GM19238 (cell line): ENCODE measurements around the gene LTO1.

ENCODE experiments used
- DNase-seq: peaks from one replicate; pipeline ENCODE4 v3.0.0; 2011; ENCODE audit warnings: low spot score; ENCODE audit not compliant: insufficient read length

Gene LTO1

DNA sequence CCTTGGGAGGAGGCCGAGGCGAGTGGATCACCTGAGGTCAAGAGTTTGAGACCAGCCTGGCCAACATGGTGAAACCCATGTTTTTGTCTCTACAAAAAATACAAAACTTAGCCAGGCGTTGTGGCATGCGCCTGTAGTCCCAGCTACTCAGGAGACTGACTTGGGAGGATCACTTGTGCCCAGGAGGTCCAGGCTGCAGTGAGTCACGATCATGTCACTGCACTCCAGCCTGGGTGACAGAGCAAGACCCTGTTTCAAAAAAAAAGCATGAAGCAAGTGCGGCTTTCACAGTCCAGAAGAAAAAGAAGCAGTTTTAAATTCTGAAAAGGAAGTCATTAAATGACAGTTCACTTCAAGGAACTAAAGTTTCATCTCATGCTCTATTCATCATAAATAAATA, 7.1 kb upstream of the LTO1 start:
- no peak for DNase-seq

DNA sequence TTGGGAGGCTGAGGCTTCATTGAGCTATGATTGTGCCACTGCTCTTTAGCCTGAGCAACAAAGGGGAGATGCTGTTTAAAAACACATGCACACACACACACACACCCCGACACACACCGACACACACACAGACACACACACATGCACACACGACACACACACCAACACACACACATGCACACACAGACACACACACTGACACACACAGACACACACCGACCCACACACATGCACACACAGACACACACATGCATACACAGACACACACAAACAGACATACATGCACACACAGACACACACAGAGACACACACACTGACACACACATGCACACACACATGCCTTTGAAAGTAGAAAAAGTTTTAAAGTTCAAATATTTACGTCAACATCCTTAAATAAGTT, 5.5 kb upstream of the LTO1 start:
- no peak for DNase-seq

DNA sequence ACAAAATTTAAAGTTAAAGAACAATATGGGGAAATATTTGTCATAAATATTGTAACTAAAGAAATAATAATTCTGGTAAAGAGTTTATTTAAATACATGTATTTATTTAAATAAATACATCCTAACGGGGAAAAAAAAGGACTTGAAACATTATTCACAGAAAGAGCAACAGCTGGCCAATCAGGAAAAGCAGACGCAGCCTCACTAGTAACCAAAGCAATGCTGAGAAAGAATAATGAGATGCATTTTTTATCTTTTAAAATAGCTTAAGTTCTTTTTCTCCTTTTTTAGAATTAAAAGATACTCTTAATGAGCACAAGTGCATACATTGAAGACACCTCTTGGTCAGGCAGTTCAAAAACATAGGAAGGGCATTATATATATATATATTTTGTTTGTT, 2.6 kb upstream of the LTO1 start:
- DNase-seq, result no peak

DNA sequence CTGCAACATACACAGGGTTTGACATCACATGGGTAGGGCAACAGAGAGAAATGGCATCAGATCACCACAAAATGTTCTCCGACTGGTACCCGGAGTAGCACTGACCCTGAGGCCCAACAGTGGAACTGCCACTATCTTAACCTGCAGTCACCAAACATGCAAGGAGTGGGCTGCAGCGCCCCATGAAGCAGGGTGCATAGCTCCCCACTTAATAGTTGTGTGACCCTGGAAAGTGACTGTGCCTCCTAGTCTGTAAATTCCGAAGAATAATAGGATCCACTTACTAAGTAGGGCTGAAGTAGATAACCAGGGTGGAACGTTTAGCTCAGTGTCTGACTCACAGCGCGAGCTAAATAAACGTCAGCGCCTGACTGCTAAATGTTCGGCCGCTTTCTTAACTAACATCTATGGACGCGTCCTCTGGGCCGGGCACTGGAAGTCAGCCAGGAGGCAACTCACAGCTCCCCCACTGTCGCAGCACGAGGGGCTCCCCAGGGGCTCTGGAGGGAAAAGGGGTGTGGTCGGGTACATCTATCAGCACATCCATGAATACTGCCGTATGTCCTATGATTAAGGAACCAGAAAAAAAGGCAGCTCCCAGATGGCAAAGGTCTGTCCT, 777 bp downstream of the LTO1 start:
- DNase-seq, result no peak

DNA sequence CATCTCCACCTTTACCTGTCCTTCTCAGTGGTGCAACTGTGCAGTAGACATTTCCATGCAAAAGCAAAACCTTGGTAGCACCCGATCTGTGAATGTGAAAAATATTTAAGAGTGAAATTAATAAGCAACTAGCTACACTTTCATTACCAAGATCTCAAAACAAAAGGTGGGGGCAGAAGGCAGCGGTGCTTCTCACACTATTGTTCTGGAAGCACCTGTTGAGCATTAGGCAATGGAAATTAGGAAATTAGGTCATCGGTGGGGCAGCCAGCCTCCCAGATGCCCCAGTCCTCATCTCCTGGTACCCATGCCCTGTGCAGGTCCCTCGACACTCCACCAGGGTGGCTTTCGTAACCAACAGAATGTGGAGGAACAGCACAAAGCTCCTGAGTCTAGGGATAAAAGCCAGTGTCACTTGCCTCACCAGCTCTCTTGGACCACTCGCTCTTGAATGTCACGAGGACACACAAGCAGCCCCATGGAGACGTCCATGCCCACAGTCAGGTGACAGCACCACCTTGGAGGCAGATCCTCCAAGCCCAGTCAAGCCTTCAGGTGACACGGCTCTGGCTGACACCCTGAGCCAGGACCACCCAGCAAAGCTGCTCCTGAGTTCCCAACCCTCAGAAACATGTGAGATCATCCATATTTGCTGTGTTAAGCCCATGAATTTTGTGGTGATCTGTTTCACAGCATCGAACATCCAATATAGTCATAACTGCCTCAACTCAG, 3.3 kb downstream of the LTO1 start:
- no peak for DNase-seq

DNA sequence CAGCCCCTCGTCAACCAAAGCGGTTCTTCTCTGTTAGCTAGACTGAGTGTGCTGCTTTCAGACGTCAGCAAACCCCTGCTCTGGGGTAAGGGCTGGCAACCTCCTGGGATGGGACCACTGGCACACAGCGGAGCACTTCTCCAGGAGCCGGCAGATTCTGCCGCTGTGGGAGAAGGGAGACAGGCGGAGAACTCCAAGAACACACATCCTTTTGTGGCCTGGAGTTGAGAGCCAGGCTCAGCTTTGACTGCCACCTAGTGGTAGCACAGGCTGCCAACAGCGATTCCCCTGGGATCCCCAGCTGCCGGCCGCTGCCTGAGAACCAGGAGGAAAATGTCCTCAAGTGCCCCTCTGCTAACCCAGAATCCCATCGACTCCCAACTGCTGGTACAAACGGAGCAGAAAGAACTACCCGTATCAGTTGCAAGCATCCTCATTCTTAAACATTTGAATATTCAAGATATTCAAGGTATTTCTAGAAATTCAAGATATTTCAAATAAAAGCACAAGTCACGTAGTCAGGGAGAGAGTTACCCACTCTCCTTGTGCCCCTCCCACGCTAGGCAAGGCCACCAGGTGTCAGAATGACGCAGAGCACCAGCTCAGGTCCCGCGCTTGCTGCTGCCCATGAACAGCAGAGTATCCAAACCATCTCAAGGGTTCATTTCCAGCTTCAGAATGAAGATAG, 4.9 kb downstream of the LTO1 start:
- DNase-seq, result peak; percentile 85

DNA sequence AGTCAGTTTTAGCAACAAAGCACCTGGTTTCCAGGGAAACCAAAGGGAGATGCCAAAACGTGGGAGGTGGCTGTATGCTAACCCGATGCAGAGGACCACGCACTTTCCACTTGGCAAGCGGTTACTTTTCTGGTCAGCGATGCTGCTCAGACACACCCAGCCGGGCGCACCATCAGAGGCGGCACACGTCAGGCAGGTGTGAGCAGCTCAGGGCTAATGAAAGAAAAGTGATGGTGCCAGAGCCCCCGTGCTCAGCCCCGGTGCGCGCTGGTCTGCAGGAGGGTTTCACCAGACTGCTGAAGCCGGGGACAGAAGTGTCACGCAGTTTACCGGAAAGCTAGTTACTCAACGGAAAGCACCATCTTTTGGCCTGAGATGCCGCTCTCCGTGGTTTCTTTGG, 5.7 kb downstream of the LTO1 start:
- no peak for DNase-seq

DNA sequence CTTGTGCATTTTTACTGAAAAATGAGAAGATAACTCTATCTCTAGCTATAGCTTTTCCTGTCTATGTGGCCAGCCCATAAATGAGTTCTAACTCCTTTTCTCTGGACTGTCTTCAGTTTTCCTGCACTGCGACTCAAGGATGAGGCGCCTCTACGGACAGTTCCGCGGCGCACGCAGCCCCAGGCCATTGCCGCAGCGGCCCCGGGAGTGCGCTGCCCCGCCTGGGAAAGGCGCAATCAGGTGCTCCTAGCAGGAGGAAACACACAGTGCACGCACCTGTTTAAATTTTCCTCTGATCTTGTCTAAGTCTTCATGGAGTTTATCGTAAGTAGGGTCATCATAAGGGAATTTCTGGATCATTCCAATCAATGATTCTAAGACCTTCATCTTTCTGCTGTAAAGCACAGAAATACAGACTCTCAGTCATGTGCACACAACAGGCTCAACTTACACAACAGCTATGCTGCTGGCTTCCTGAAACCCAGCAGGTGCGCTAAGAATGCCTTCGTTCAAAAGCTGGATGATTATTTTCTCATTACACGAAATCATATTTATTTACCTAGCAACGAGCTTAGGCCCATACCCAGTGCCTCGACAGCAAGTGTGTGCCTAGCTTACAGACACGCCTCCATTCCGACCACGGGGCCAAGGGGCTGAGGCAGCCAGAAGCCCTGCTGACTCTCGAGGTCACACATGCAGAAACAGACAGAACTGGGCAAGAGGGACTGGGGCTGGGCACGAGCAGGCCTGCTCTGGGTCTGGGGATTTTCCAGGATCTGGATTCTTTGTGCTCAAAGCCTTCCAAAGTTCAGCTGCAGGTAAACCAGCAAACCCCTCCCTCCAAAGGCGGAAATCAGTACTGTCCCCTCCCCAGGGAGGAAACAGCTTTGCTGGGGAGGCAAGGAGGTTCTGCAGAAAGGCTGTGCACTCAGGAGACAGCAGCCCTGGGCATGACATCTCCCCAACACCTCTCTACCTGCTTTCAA, 7.2 kb downstream of the LTO1 start:
- DNase-seq, result no peak

DNA sequence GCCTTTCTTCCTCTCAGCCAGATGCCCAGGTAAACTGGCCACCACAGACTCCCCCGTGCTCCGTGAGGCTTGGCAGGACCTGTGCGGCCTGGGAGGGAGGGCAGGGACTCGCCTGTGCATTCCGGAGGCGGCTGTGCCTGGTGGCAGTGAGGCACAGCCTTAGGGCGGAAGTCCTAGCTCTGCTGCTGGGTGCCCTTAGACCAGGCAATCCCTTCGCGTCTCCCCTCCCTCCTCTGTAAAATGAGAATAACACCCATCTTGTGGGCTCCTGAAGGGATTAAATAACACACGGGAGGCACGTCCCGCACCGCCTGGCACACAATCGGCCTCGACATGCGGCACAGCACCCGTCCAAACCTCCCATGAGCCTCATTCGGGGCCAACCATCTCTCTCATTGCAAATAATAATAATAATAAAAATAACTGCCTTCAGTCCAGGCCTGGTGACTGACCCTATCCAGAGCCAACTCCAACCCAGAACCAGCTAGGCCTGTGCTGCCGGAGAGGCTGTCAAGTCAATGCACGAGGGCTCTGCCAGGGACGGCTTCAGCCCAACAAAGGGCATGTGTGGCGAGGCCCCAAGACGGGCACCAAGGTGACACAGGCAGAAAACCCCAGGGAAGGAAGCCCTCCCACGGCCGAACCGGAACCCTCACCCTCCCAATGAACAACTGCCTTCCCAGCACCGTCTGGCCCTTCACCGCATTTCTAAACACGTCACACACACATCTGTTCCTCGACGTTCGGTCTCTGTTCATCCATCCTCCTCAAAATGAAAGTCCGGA, 8.2 kb downstream of the LTO1 start:
- no peak for DNase-seq

DNA sequence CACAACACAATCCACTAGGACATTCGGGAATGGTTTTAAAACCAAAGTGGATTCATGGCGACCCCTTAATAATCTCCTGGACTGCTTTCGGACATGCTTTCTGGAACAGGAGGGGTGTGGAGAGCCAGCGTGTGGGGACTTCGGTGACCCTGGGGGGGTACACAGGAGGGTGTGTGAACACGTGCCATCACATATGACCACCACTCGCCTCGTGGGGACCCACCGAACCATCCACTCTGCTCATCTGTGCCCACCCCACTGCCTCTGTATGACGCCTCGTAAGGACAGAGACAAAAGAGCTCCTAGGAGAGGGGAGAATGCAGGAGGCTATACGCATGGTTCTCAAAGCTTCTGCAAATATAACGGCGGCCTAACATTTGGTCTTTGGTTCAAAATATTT, 8.9 kb downstream of the LTO1 start:
- no peak for DNase-seq

DNA sequence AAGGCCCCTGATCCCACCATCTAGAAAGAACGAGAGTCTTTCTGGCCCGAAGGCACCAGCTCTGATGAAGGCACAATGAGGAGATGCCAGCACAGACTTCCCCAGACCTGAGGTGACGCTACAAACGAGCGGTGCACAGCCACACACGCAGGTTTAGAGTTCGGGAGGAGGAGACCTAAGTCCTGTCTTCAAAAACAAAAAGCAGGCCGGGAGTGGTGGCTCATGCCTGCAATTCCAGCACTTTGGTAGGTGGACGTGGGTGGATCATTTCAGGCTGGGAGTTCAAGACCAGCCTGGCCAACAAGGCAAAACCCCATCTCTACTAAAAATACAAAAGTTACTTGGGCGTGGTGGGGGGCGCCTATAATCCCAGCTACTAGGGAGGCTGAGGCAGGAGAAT, 9.5 kb downstream of the LTO1 start:
- no peak for DNase-seq

DNA sequence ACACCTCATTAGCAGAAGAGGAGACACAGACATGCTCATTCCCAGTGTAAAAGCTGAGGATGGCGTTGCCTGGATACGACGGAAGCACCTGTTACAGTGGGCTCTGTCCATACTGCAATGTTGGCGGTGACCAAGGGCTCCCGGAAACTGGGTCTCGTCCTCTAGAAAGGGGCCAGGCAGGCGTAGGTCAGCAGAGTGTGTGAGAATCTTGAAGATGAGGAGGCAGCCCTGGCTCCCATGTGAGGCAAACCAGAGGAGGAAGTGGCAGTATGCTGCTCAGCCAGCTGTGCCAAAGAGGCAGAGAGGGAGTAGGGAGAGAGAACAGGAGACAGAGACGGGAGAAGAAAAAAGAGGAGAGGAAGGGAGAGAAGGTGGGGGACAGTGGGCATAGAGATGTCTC, 10.3 kb downstream of the LTO1 start:
- no peak for DNase-seq

DNA sequence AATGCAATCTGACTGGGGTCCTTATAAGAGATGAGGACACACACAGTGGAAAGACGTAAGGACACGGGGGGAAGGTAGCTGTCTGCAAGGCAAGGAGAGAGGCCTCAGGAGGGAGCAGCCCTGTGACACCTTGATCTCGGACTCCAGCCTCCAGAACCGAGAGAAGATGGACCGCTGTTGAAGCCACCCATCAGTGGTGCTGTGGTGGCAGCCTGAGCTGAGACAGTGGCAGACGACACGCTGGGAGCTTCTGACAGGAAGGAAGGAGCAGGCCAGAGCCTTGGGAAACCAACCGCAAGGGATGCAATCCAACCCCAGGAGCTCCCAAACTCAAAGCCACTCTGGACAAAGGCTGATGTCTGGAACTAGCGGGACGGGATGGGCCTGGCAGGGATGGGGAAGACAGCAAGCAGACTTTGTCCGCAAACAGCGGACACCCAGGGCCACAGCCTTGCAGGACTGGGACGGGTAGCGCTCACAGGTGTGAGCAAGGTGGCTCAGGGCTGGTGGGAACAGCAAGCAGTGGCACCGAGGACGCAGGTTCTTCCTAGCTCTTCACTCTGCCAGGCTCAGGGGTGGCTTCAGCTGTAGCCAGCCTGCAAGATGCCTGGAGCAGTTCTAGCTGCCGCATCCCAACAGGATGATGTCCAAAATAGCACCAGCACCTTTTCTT, 10.9 kb downstream of the LTO1 start:
- DNase-seq, result no peak

DNA sequence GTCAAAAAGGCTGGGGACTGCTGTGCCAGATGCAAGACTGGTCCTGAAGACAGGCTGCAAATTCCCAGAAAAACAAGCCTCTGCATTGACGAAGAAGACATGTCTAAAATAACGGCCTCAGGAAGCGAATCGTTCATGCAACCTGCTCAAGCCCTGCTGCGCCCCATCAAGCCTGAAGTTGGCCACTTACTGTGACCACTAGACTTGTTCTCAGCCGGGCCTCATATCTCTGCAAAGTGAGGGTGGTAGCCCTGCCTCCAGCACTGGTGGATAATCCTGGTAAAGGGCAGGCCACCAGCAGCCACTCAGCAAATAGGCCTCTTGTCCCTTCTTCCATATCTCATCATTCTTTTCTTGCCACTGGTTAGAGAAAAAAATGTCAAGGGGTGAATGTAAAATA, 11.8 kb downstream of the LTO1 start:
- DNase-seq, result no peak

DNA sequence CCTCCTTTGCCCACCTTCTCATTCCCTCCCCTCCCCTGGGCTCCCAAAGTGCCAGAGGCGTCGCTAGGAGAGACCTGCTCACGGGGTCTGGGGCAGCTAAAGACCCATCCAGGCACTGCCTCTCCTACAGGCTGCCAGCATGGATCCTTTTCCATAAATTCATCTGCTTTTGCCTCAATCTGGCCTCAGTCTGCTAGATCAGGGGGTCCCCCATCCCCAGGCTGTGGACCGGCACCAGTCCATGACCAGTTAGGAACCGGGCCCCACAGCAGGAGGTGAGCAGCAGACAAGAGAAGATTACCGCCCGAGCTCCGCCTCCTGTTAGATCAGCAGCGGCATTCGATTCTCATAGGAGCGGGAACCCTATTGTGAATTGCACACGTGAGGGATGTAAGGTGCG, 12.3 kb downstream of the LTO1 start:
- DNase-seq, result no peak

DNA sequence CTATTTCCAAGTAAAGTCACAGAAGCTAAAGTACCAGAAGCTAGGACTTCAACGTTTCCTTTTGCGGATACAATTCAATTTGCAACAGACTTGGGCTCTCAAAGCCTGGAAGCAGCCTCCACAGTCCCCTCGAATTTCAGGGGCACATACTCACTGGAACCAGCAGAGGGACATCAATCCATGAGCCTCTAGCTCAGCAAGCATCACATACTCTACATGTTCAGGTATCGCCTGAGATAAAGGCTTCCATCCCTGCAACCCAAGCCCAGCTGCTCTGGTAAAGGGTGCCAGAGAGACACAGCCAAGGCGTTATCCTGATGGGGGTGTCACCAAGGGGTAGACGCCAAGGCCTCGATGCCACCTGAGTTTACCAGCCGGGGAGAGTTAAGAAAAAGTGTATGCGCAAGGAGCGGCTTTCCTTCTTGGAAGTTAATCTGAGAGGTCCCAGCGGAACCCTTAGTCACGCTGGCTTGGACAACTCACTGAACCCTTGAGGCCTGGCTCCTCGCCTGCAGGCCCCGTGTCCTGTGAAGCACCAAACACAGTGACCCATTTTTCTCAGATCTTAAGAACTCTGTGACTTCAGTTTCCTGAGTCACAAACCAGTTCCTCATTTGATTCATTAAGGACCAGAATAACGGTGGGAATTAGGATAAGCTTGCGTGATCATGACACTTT, 13.0 kb downstream of the LTO1 start:
- DNase-seq, result no peak

DNA sequence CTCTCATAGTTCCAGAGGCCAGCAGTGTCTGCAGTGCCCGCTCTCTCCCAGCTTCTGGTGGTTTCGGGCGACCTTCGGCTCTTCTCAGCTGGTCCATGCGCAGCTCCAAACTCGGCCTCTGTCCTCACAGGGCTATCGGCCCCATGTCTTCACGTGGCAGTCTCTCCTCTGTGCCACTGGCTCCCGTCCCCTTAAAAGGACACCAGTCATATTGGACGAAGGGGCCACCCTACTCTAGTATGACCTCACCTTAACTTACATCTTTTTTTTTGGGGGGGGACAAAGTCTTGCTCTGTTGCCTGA, 13.8 kb downstream of the LTO1 start:
- DNase-seq, result no peak

DNA sequence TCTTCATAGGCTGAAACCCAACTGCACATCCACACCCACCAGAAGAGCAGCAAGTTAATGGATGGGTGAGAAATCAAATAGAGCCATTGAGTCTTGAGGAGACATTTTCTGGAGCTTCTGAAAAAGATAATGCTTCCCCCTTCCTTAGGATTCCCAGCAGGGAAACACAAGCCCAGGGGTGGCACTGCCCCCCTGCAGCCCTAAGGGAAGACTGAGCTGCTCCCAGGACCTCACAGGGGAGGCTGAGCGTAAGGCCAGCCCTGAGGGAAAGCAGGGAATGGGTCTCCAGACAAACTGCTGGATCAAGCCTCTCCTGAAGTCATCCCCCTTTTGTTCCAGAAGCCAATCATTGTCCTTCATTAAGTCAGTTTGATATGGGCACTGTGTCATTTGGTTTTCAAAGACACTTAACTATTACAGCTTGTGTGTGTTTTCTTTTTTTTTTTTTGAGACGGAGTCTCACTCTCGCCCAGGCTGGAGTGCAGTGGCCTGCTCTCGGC, 15.1 kb downstream of the LTO1 start:
- DNase-seq, result no peak

DNA sequence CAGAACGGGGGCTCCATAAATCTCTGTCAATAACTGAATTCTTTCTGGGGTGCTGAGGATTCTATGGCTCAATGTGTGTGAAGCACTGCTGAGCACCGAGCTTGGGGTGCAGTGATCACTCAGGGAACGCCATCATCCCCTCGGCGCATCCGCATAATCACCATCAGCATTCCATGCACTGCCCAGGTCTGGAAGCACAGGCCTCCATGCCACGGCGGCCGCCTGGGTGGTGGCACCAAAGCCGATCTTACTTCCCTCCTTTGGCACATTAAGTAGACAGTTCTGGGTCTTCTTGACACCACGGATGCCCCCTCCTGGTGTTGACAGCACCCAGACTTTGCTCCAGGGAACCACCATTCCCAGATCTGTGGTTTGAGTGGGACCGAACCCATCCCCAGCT, 15.6 kb downstream of the LTO1 start:
- DNase-seq, result no peak
